ENCODE data around the gene SPEM3. TPM values are rescaled to one million over a fixed set of nuclear protein-coding genes. Genes with fewer than 3 reads are reported as not detected.

The SPEM3 gene
- total RNA-seq, 1 donor from 2014 or later: not detected

- Mint-ChIP-seq H3K27me3 (peaks cover 9% of the 10 kb centered on the region), H3K4me1 (peaks cover 16% of the 10 kb centered on the region), H3K27ac (peak overlapping the region; percentile 94), H3K9me3 (no peaks in the 10 kb centered on the region), H3K4me3 (peak overlapping the region; percentile 97), H3K36me3 (ENCODE audit: low read depth) (peaks cover 10% of the 10 kb centered on the region)
- ATAC-seq (ENCODE audit: low read depth): no peak
- ChIA-PET CTCF (interaction anchor here (1.0 to 1.6 kb wide), 3 partner anchors 32 to 48 kb away, joined by 3 to 9 read pairs (median 3); partner anchors contain the start of gene TMEM102), POLR2A (interaction anchor here (0.5 to 2.9 kb wide), 33 partner anchors 8 to 770 kb away, joined by 3 to 40 read pairs (median 5); partner anchors contain the start of genes ACAP1, FXR2, GPS2 and MPDU1)
- TF ChIP-seq, protein P1, sequence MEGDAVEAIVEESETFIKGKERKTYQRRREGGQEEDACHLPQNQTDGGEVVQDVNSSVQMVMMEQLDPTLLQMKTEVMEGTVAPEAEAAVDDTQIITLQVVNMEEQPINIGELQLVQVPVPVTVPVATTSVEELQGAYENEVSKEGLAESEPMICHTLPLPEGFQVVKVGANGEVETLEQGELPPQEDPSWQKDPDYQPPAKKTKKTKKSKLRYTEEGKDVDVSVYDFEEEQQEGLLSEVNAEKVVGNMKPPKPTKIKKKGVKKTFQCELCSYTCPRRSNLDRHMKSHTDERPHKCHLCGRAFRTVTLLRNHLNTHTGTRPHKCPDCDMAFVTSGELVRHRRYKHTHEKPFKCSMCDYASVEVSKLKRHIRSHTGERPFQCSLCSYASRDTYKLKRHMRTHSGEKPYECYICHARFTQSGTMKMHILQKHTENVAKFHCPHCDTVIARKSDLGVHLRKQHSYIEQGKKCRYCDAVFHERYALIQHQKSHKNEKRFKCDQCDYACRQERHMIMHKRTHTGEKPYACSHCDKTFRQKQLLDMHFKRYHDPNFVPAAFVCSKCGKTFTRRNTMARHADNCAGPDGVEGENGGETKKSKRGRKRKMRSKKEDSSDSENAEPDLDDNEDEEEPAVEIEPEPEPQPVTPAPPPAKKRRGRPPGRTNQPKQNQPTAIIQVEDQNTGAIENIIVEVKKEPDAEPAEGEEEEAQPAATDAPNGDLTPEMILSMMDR (IDR thresholded peaks at IDR 0.05): no peak
- no peak for DNase-seq
- intact Hi-C loops (cut with micrococcal nuclease): no loop called here
Measured at GRCh38 chr17:7403727-7403976, 25.0 kb upstream of the SPEM3 start.

- H3K27me3 Mint-ChIP-seq: peaks cover 12% of the 10 kb centered on the region
- TF ChIP-seq, protein P1 (IDR thresholded peaks at IDR 0.05): no peak
- H3K4me1 Mint-ChIP-seq: peaks cover 16% of the 10 kb centered on the region
- ChIA-PET CTCF (interaction anchor here (1.0 to 1.6 kb wide), 4 partner anchors 10 to 48 kb away, joined by 3 to 9 read pairs (median 3); partner anchors contain the start of genes PLSCR3 and TMEM102), POLR2A (interaction anchor here (0.5 to 2.9 kb wide), 37 partner anchors 8 to 769 kb away, joined by 3 to 40 read pairs (median 5); partner anchors contain the start of genes ACAP1, FGF11, FXR2 and GPS2)
- intact Hi-C loops (cut with micrococcal nuclease): loop anchor here (1.0 kb wide), 7 partner anchors 10 to 97 kb away; partner anchors contain the start of genes EIF5A, KCTD11, PLSCR3 and POLR2A
- ATAC-seq (ENCODE audit: low read depth): peak; percentile 89
- H3K36me3 Mint-ChIP-seq (ENCODE audit: low read depth): peaks cover 10% of the 10 kb centered on the region
- peak within 1 kb of the TSS; percentile 97 for H3K4me3 Mint-ChIP-seq
- peak within 1 kb of the TSS; percentile 94 for H3K27ac Mint-ChIP-seq
- H3K9me3 Mint-ChIP-seq: no peaks in the 10 kb centered on the region
- peak; percentile 82 for DNase-seq
Measured at GRCh38 chr17:7403977-7404736, 24.5 kb upstream of the SPEM3 start, which contains the start of gene TMEM256. TSS of gene TMEM256 (minus strand) at chr17:7404097. CDS start at chr17:7404084, 13 bp downstream.

GRCh38 chr17:7404737-7405349 is 23.8 kb upstream of the SPEM3 start:
- H3K36me3 Mint-ChIP-seq (ENCODE audit: low read depth): peaks cover 8% of the 10 kb centered on the region
- peaks cover 16% of the 10 kb centered on the region for H3K27me3 Mint-ChIP-seq
- peaks cover 16% of the 10 kb centered on the region for H3K4me1 Mint-ChIP-seq
- peak overlapping the region; percentile 94 for H3K27ac Mint-ChIP-seq
- TF ChIP-seq, protein P1 (IDR thresholded peaks at IDR 0.05): no peak
- peak overlapping the region; percentile 97 for H3K4me3 Mint-ChIP-seq
- CTCF ChIA-PET: interaction anchor here (1.0 to 1.6 kb wide), 4 partner anchors 11 to 49 kb away, joined by 3 to 9 read pairs (median 3); partner anchors contain the start of genes PLSCR3 and TMEM102
- intact Hi-C loops (cut with micrococcal nuclease): loop anchor here (1.0 kb wide), 7 partner anchors 11 to 98 kb away; partner anchors contain the start of genes EIF5A, KCTD11, PLSCR3 and POLR2A
- ATAC-seq (ENCODE audit: low read depth) (peak; percentile 26), DNase-seq (no peak)
- POLR2A ChIA-PET: interaction anchor here (0.6 to 2.9 kb wide), 31 partner anchors 9 to 768 kb away, joined by 3 to 40 read pairs (median 5); partner anchors contain the start of genes ACAP1, FGF11, FXR2 and MPDU1
- no peaks in the 10 kb centered on the region for H3K9me3 Mint-ChIP-seq

DNA sequence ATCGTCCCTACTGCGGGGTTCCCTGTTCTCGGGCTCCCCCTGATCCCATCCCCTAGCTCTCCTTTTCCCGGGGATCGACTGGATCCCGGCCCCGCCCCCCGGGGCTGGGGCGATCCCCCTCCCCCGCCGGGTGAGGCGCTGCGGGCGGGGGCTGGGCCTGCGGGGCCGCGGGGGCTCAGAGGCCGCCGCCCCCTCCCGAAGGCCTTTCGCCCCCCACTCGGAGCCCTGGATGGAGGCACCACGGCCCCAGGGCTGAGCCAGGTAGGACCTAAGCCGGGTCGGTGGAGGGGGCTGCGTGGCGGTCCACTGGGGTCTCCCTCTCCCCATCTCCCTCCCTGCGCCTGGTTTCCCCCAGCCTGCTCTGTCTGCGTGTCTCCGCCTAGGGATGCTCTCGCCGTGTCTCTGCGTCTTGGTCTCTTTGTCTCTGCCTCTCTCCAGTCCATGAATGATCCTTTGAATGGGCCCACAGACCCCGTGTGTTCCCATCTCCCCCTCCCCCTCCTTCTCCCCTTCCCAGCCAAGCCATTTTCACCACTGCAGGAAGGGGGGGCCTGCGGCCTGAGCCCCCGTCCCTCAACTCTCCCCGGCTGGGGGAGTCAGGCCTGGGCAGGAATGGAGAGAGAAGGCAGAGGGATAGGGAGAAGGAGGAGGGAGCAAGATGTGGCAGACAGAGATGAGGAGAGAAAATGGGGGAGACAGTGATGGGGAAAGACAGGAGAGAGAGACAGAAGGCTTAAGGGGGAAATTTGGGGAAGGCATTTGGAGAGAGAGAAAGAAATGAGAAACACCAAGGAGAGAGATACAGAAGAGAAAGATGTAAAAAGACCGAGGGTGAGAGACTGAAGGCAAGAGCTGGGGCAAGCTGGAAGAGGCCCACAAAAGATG is 23.1 kb upstream of the SPEM3 start:
- ChIA-PET POLR2A (interaction anchor here (1.4 to 2.9 kb wide), 3 partner anchors 10 to 30 kb away, joined by 5 to 29 read pairs (median 5); partner anchors contain the start of genes PLSCR3 and TMEM102), CTCF (no interaction called here)
- intact Hi-C loops (cut with micrococcal nuclease): no loop called here
- H3K4me3 Mint-ChIP-seq: peak overlapping the region; percentile 81
- DNase-seq (no peak), ATAC-seq (ENCODE audit: low read depth) (no peak)
- TF ChIP-seq, protein P1 (IDR thresholded peaks at IDR 0.05): no peak
- no peaks in the 10 kb centered on the region for H3K9me3 Mint-ChIP-seq
- H3K36me3 Mint-ChIP-seq (ENCODE audit: low read depth): peaks cover 8% of the 10 kb centered on the region
- peaks cover 16% of the 10 kb centered on the region for H3K4me1 Mint-ChIP-seq
- H3K27me3 Mint-ChIP-seq: peaks cover 18% of the 10 kb centered on the region
- peak overlapping the region; percentile 42 for H3K27ac Mint-ChIP-seq

Data from activated B cell treated with CpG ODN at 0.5 μM for 24 hours (primary cell).